ENCODE data around the gene EHHADH. TPM values are rescaled to one million over a fixed set of nuclear protein-coding genes. Genes with fewer than 3 reads are reported as not detected.

Gene EHHADH
- total RNA-seq, 1 experiment from 2014 or later, result 8.4 TPM

DNA sequence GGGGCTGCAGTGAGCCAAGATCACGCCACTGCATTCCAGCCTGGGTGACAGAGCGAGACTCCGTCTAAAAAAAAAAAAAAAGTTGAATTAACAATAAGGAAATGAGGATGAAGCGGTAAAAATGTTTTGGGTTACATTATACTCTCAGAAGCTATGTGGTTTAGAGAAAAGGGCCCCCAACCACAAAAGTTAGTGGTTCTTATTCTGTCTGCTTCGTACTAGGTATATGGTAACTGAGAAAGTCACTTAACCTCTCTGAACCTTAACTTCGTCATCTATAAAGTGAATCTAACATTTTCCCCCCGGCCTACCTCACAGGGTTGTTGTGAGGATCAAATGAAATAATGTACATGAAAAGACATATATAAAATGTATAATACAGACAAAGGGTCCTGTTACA is 38.4 kb upstream of the EHHADH start:
- Histone ChIP-seq H3K36me3 (ENCODE audit: low read depth) (peaks cover 13% of the 10 kb centered on the region; the same call in 1 of the 2 replicates), H3K9me2 (ENCODE audit: insufficient read depth) (no peaks in the 10 kb centered on the region), H3K27ac (no peak overlapping the region), H2AFZ (no peak overlapping the region), H3K4me3 (no peak overlapping the region), H3F3A (ENCODE audit: insufficient read depth, low read depth) (no peaks in the 10 kb centered on the region), H3K4me2 (no peak overlapping the region), H3K27me3 (ENCODE audit: insufficient read depth, low read depth) (no peaks in the 10 kb centered on the region), H3K79me2 (ENCODE audit: low read depth) (no peaks in the 10 kb centered on the region), H4K20me1 (ENCODE audit: insufficient read depth) (no peaks in the 10 kb centered on the region), H3K4me1 (replicated peaks; ENCODE audit: insufficient read depth) (no peaks in the 10 kb centered on the region), H3K9me3 (ENCODE audit: insufficient read depth, low read depth) (no peaks in the 10 kb centered on the region)
- TF ChIP-seq CTCF (conservative IDR thresholded peaks at IDR 0.05) (no peak), EZH2 (IDR thresholded peaks at IDR 0.05; ENCODE audit: low read depth) (no peak)
- POLR2A ChIA-PET (ENCODE audit: unreplicated experiment), result no interaction called here
- no TSS peak for BruUV-seq (replicated peaks)
- DNase-seq, result no peak
- intact Hi-C loops (cut with micrococcal nuclease; ENCODE audit: unreplicated experiment), result no loop called here
- CTCF ChIA-PET, result no interaction called here

- no peaks in the 10 kb centered on the region for H3K4me1 ChIP-seq (replicated peaks; ENCODE audit: insufficient read depth)
- no peaks in the 10 kb centered on the region; the same call in 1 of the 2 replicates for H3F3A ChIP-seq (ENCODE audit: insufficient read depth, low read depth)
- no peaks in the 10 kb centered on the region for H3K9me2 ChIP-seq (ENCODE audit: insufficient read depth)
- ChIA-PET CTCF (interaction anchor here (0.6 kb wide), 1 partner anchor 296 kb away, joined by 3 read pairs; no protein-coding TSS in a partner anchor), POLR2A (ENCODE audit: unreplicated experiment) (interaction anchor here (0.6 kb wide), 1 partner anchor 1492 kb away, joined by 11 read pairs; no protein-coding TSS in a partner anchor)
- H3K27ac ChIP-seq, result no peak overlapping the region
- peaks cover 17% of the 10 kb centered on the region; the same call in 1 of the 2 replicates for H3K36me3 ChIP-seq (ENCODE audit: low read depth)
- H3K27me3 ChIP-seq (ENCODE audit: insufficient read depth, low read depth), result no peaks in the 10 kb centered on the region
- no peaks in the 10 kb centered on the region for H4K20me1 ChIP-seq (ENCODE audit: insufficient read depth)
- H3K9me3 ChIP-seq (ENCODE audit: insufficient read depth, low read depth), result no peaks in the 10 kb centered on the region
- H3K4me3 ChIP-seq, result no peak overlapping the region
- no peak overlapping the region for H3K4me2 ChIP-seq
- TF ChIP-seq EZH2 (IDR thresholded peaks at IDR 0.05; ENCODE audit: low read depth) (no peak), CTCF (conservative IDR thresholded peaks at IDR 0.05) (no peak)
- no peak for DNase-seq
- intact Hi-C loops (cut with micrococcal nuclease; ENCODE audit: unreplicated experiment), result no loop called here
- peaks cover 4% of the 10 kb centered on the region for H3K79me2 ChIP-seq (ENCODE audit: low read depth)
- no TSS peak for BruUV-seq (replicated peaks)
- H2AFZ ChIP-seq, result no peak overlapping the region
Observed at GRCh38 chr3:185290266-185290665, 36.4 kb upstream of the EHHADH start.

- Histone ChIP-seq H3K4me1 (replicated peaks; ENCODE audit: insufficient read depth) (peaks cover 8% of the 10 kb centered on the region), H4K20me1 (ENCODE audit: insufficient read depth) (no peaks in the 10 kb centered on the region), H3K79me2 (ENCODE audit: low read depth) (peaks cover 31% of the 10 kb centered on the region), H3K9me2 (ENCODE audit: insufficient read depth) (0 out of 2 replicates have a peak, but pooled peaks cover 6% of the 10 kb centered on the region), H3K27me3 (ENCODE audit: insufficient read depth, low read depth) (no peaks in the 10 kb centered on the region), H3K9me3 (ENCODE audit: insufficient read depth, low read depth) (no peaks in the 10 kb centered on the region; the same call in 1 of the 2 replicates), H3K4me2 (peak overlapping the region; percentile 93), H3K4me3 (peak overlapping the region; percentile 95), H2AFZ (peak overlapping the region; percentile 99), H3F3A (ENCODE audit: insufficient read depth, low read depth) (peaks cover 13% of the 10 kb centered on the region), H3K27ac (peak overlapping the region; percentile 49), H3K36me3 (ENCODE audit: low read depth) (peaks cover 4% of the 10 kb centered on the region; the same call in 1 of the 2 replicates)
- DNase-seq, result peak in 1 of 2 experiments; percentile 58
- no peak for TF ChIP-seq EZH2 (IDR thresholded peaks at IDR 0.05; ENCODE audit: low read depth)
- TF ChIP-seq CTCF (conservative IDR thresholded peaks at IDR 0.05), result no peak
- intact Hi-C loops (cut with micrococcal nuclease; ENCODE audit: unreplicated experiment), result loop anchor here (2.0 kb wide), 2 partner anchors 53 to 215 kb away; partner anchors contain the start of gene TMEM41A
- no TSS peak for BruUV-seq (replicated peaks)
- ChIA-PET CTCF (no interaction called here), POLR2A (ENCODE audit: unreplicated experiment) (no interaction called here)
Observed at GRCh38 chr3:185283374-185283935, 29.6 kb upstream of the EHHADH start.

Data from PC-9 (cell line).